ENCODE results near the gene TUBB3.

The TUBB3 gene

DNA sequence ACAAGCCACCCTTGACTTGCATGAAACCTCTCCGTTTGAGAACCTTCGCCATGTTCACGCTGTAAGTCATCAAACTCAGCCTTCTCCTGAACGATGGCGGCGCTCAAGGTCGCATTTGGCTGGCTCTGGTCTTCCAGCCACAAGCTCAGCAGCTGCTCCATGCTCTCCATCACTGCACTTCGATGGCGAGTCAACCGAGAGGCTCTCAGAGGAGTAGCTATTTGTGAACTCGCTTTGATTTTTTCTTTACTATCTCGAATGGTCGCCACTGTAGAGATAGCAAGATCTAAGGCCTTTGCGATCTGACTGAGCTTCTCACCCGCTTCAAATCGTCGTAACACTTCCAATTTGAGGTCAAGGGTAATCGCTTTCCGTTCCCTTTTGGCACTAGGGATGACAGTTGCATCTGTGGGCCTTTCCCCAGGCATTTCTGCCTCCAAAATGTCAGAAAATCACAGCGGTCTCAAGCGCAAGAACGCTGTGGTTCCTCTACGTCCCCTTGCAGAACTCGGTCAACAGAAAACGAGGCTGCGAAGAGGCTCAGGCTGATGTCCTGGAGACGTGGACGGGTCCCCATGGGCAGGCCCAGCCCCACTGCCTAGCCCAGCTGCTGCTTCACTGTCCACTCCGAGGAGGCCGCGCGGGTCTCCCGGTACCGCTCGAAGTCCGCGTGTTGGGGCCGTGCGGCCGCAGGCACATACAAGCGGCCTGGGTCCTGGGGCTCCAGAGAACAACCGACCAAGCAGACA is 48.5 kb downstream of the TUBB3 start:
- peak; percentile 40 for DNase-seq

DNA sequence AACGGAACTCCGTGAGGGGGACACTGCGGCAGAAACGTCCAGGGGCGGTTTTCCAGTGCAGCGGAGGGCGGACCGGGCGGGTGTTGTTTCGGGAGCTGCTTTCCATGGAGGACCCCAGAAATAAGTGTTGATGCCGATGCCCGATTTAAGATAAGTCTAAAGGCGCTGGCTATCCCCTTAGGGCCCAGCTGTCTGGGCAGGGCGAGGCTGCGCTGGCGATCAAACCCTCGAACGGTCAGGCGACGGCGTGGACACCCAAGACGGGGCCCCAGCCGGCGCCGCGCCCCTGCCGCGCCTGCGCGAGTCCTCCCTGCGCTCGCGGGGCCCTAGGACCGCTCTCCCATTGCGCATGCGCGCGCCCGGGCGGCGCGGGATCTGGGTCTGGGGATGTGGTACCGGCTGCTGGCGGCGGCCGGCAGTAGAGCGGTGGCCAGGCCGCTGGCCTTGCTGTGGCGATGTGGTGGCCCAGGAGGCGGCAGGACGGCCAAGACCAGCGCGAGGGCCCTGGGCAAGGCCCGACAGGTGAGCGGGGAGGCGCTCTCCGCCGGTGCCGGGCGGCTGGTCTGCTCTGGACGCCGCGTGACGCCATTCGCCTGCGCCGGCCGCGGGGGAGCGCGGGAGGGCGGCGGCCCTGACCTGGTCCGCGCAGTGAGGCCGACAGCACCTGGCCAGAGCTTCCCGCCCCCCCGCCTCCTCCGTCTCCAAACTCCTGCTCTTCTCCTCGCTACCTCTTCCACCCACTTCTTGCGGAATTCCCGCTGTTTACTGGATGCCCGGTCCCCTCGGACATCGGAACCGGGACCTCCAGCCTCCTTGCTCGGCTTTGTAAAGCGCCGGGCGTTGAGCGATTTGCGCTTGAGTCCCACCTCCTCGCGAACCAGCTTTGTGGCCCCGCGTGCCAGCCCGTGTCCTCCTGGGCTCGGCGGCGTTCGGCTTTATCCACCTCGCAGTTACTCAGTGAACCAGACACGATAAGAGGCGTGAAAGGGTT is 49.4 kb downstream of the TUBB3 start:
- peak; percentile 85 for DNase-seq

DNA sequence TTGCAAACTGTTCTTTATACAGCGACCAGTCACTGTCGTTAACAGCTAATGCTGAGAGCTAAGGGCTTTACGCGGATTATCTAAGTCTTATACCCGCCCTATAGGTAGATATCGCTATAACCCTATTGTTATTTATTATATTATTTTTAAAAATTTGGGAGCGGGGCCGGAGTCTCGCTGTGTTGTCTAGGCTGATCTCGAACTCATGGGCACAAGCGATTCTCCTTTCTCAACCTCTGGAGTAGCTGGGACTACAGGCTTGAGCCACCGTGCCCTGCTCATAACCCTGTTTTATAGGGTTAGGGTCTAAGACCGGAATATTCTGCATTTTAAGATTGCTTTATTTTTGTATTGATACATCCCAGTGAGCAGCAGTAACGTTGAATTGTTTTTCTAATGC is 50.1 kb downstream of the TUBB3 start:
- no peak for DNase-seq

DNA sequence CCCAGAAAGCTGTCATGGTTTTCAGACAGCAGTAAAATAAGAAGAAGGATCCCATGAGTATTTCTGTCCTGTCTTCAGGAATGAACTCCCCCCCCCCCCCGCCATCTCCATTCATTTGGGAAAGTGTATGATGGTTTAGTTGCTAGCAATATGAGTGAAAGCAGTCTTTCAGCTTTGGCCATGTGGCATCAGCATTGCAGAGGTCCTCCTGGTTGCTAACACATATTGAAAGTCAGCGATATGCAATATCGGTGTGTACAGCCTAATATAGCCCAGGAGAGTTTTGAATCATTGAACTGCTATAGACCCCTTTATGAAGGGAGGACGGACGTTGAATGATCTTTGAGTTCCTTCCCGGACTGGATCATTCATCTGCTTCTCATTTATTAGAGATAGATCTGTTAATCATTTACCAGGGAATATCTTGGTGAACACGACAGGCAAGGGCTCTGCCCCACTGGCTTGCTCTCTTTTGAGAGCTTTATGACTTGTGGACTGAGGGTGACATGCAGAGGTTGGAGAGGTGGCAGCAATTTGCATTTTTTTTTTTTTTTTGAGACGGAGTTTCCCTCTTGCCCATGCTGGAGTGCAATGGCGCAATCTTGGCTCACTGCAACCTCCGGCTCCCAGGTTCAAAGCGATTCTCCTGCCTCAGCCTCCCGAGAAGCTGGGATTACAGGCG is 50.7 kb downstream of the TUBB3 start:
- no peak for DNase-seq

DNA sequence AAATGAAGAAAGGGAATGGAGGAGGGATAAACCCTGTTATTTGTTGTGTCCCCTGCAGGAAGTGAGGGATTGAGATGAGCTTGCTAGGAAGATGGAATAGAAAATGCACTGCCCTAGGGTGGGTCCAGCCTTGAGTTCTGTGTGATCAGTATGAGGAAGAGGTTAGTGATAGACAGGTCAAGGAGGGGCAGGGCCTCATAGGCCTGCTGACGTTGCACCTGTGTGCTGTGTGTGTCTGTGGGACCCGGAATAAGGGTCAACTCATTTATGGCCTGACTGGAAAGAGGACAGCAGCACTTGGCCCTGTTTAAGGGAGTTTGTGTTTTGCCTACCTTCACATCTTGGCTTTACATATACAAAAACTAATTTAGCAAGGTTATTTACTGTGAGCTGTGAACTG is 51.7 kb downstream of the TUBB3 start:
- no peak for DNase-seq

DNA sequence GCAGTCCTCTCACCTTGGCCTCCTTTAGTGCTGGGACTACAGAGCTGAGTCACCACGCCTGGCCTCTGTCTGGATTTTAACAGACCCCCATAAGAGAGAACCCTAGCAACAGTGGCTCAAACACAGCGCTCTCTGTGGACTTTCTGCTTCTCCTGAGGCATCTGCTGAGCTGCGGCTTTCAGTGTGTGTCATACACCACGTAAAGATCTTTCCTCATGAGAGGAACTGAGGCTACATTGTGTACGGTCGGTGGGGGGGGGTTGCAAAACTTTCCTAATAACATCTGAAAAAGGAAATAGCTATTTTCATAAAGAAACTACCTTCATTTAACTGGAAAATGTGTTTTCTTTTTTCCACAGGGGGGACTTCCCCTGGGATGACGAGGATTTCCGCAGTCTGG is 58.3 kb downstream of the TUBB3 start:
- DNase-seq: peak; percentile 84

DNA sequence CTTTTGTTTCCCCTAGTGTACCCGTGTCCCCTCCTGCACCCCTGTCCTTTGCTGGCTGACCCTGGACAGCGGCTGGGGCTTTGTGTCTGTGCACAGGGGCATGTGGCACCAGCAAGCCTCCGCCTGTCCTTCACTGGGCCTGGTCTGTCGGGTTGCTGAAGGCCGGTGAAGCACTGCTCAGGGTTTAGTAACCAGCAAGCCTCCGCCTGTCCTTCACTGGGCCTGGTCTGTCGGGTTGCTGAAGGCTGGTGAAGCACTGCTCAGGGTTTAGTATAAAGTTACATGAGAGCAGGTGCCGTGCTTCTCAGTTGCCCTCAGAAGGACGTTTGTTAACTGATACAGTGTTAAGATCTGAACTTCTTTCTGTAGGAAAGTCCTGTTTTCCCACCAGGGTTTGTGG is 59.2 kb downstream of the TUBB3 start:
- no peak for DNase-seq

DNA sequence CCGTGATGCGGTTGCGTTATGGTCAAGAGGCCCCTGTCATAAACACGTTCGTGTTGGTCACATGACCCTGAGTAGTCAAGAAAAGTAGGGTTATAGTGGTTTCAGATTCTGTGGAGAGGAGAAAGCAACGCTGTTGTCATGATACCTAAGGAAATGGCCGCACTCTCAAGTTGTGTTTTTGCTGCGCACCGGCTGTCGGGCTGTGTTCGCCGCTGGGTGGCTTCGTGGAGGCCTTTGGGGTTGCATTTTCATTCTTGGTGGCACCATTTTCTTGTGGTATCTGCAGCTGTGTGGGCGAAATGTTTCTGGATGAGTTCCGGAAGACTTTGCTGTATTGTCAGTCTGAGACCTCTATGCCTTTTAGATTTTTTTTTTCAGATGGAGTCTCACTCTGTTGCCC is 60.4 kb downstream of the TUBB3 start:
- DNase-seq: no peak

DNA sequence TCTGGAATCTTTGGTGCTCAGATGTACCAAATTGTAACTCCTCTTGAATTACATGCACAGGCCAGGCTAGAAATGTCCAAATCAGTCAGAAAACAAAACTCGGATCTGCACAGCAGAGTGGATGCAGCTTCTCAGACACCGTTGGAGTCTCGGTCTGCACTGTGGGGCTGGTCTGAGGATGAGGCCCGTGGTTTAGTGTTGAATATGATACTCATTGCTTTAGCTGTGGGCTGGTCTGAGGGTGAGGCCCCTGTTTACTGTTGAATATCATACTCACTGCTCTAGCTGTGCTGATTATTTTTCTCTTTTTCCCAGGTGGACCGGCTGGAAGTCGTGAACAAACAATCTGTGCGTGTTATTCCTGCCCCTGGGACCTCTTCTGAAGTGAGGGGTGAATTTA is 61.1 kb downstream of the TUBB3 start:
- no peak for DNase-seq

DNA sequence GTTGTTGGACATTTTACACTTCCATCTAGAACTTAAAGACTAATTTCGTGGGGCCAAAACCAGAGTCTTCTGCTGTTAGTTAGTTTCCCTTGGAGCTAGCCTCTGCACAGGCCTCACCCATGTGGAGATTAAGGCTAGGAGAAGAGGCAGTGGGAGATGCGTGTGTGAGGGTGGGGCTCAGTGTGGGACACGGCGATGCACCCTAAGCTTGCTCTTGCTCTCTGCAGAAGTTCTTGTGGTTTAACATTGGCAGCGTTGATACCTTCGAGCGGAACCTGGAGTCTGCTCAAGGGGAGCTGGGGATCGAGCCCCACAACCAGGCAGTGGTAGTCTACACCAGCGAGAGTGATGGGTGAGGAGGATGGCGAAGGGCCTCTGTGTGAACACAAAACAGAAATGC is 62.1 kb downstream of the TUBB3 start:
- no peak for DNase-seq

All from MV-4-11 (cell line).